HUES6 (cell line): Measurements from ENCODE around the gene LUZP2.
"Not testable (repeated sequence)": the region's sequence is repeated elsewhere in the genome, so short reads cannot be mapped to it uniquely, and the experiment has no call there.

Experiments
- H3K27ac ChIP-seq: 2 replicates; pipeline ENCODE4 v1.7.0; 2013; ENCODE audit warnings: low read depth, mild to moderate bottlenecking, low read length, inconsistent platforms
- H3K27me3 ChIP-seq: 2 replicates; pipeline ENCODE4 v1.6.1; 2013; ENCODE audit warnings: low read length; ENCODE audit not compliant: control insufficient read depth, insufficient read depth
- H3K36me3 ChIP-seq: 2 replicates; pipeline ENCODE4 v1.6.1; 2013; ENCODE audit warnings: low read length; ENCODE audit not compliant: control insufficient read depth, insufficient read depth
- H3K4me1 ChIP-seq: 2 replicates; pipeline ENCODE4 v1.6.1; 2013; ENCODE audit warnings: low read length; ENCODE audit not compliant: control insufficient read depth, insufficient read depth
- H3K4me3 ChIP-seq: 2 replicates; pipeline ENCODE4 v1.5.1; 2013; ENCODE audit warnings: low read depth, low read length
- H3K9ac ChIP-seq: one replicate; pipeline ENCODE4 v1.6.1; 2013; ENCODE audit warnings: mild to moderate bottlenecking, low read length
- H3K9me3 ChIP-seq: 2 replicates; pipeline ENCODE4 v1.6.1; 2013; ENCODE audit warnings: low read depth, low read length; ENCODE audit not compliant: control insufficient read depth, insufficient read depth

Gene LUZP2

DNA sequence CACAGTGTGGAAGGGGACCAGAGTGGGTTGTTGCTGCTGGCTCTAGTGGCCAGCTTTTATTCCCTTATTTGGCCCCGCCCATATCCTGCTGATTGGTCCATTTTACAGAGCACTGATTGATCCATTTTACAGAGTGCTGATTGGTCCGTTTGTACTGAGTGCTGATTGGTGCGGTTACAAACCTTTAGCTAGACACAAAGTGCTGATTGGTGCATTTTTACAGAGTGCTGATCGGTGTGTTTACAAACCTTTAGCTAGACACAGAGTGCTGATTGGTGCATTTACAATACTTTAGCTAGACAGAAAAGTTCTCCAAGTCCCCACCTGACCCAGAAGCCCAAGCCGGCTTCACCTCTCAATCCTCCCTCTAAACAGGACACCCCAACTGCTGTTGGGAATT, 503.1 kb downstream of the LUZP2 start:
- not testable (repeated sequence) for H3K4me3 ChIP-seq, H3K27me3 ChIP-seq, H3K36me3 ChIP-seq, H3K4me1 ChIP-seq, H3K9ac ChIP-seq, H3K27ac ChIP-seq
- H3K9me3 ChIP-seq = peaks cover 13% of the 10 kb centered on the region

DNA sequence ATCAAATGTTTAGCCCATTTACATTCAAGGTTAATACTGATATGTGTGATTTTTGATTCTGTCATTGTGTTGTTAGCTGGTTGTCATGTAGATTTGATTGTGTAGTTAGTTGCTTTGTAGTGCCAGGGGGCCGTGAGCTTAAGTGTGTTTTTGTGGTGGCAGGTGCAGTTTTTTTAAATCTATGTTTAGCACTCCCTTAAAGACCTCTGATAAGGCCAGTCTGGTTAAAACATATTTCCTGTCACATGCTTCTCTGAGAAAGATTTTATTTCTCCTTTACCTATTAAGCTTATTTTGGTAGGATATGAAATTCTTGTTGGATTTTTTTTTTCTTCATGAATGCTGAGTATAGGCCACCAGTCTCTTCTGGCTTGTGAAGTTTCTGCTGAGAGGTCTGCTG, 540.6 kb downstream of the LUZP2 start:
- H3K27ac ChIP-seq = no peak overlapping the region
- H3K27me3 ChIP-seq = no peaks in the 10 kb centered on the region
- H3K36me3 ChIP-seq = no peaks in the 10 kb centered on the region
- H3K4me3 ChIP-seq = no peak overlapping the region
- no peak overlapping the region for H3K9ac ChIP-seq
- H3K4me1 ChIP-seq = no peaks in the 10 kb centered on the region
- no peaks in the 10 kb centered on the region for H3K9me3 ChIP-seq

DNA sequence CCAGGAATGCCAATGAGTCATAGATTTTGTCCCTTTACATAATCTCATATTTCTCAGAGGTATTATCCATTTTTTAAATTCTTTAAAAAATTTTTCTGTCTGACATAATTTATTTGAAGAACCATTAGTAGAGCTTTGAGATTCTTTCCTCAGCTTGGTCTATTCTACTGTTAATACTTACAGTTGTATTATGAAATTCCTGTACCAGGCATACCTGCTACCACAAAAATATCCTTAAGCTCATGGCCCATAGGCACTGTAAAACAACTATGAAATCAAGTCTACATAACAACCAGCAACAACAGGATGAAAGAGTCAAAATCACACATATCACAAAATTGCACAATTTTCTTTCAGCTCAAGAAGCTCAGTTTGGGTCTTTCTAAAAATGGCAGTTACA, 541.3 kb downstream of the LUZP2 start:
- Histone ChIP-seq H3K4me1 (no peaks in the 10 kb centered on the region), H3K27ac (no peak overlapping the region), H3K9me3 (no peaks in the 10 kb centered on the region), H3K4me3 (no peak overlapping the region), H3K36me3 (no peaks in the 10 kb centered on the region), H3K27me3 (no peaks in the 10 kb centered on the region), H3K9ac (no peak overlapping the region)

DNA sequence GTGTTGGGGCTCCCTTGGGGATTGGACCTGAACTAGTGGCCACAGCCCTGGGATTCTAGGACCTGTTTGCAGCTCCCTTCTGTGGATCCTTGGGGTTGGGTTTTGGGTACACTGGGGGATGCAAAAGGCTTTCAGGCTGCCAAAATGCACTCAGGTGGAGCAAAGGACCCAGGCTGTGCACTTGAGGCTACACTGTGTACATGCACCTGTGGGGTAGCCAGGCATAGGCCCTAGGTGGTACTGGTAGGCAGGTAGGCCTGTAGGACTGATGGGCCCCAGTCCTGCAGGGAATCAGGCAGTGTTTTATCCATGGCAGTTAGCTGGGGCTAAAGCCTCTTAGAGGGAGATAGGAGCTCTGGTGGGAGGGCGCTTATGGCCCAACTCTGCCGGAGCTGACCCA, 542.3 kb downstream of the LUZP2 start:
- no peak overlapping the region for H3K9ac ChIP-seq
- H3K9me3 ChIP-seq = no peaks in the 10 kb centered on the region
- H3K36me3 ChIP-seq = no peaks in the 10 kb centered on the region
- no peak overlapping the region for H3K4me3 ChIP-seq
- no peak overlapping the region for H3K27ac ChIP-seq
- H3K27me3 ChIP-seq = no peaks in the 10 kb centered on the region
- no peaks in the 10 kb centered on the region for H3K4me1 ChIP-seq

DNA sequence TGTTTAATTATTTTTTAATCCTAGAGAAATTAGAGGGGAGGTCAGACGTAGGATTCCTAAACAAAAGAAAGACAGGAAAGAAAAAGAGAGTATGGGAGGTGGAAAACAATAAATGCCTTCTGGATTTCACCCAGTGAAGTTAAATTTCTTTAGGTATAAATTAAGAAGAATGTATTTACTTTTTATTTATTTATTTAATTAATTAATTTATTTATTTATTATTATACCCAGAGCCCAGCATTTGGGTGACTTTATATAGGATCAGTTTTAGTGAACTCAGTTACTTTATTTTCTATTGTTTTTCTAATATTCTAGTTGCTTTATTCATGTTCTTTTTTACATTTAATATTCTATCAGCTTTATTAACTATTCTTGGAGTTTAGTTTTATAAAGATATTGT, 551.8 kb downstream of the LUZP2 start:
- no peaks in the 10 kb centered on the region; the same call in 1 of the 2 replicates for H3K4me1 ChIP-seq
- H3K9ac ChIP-seq = no peak overlapping the region
- H3K36me3 ChIP-seq = no peaks in the 10 kb centered on the region
- no peaks in the 10 kb centered on the region for H3K9me3 ChIP-seq
- no peaks in the 10 kb centered on the region for H3K27me3 ChIP-seq
- no peak overlapping the region for H3K4me3 ChIP-seq
- H3K27ac ChIP-seq = no peak overlapping the region

DNA sequence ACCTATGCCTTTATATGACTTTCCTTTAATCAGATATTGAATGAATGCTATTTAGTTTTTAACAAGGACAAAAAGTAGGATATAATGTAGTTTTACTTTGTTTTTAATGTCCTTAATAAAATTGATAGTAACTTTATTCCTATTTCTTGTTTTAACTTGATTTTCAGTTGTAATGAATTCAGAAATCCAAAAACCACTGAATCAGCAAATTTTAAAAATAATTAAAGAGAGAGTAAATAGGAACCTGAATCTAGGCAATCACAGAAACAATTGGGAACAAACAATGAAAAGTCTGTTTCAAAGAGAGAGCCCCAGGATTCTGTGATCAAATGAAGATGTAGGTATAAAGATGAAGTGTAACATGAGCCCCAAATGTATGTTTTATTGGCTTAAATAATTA, 556.0 kb downstream of the LUZP2 start:
- Histone ChIP-seq H3K27ac (no peak overlapping the region), H3K9me3 (no peaks in the 10 kb centered on the region)

DNA sequence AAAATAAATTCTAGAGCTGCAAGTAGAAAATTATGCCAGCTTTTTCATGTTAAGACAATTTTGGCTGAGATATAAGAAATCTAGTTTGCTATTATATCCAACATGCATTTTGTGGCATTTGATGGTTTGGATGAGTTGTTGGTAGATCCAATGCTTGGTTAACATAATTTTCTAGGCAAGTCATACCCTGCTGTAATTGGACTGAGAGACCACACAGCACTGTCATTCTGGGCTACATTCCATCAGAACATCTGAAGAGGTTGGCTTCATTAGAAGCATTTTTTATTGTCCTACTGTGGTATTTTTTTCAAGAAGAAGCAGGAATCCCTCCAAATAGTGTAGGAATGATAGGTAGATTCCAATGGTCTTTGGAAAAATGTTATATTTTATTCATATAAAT, 561.0 kb downstream of the LUZP2 start:
- no peaks in the 10 kb centered on the region for H3K4me1 ChIP-seq
- H3K27ac ChIP-seq = no peak overlapping the region
- no peaks in the 10 kb centered on the region for H3K27me3 ChIP-seq
- H3K9ac ChIP-seq = no peak overlapping the region
- no peak overlapping the region for H3K4me3 ChIP-seq
- H3K9me3 ChIP-seq = no peaks in the 10 kb centered on the region
- no peaks in the 10 kb centered on the region for H3K36me3 ChIP-seq

More for the DNA sequence above, 556.0 kb downstream of the LUZP2 start:
- Histone ChIP-seq H3K27me3 (no peaks in the 10 kb centered on the region), H3K4me3 (no peak overlapping the region), H3K4me1 (no peaks in the 10 kb centered on the region; the same call in 1 of the 2 replicates), H3K9ac (no peak overlapping the region), H3K36me3 (no peaks in the 10 kb centered on the region)

DNA sequence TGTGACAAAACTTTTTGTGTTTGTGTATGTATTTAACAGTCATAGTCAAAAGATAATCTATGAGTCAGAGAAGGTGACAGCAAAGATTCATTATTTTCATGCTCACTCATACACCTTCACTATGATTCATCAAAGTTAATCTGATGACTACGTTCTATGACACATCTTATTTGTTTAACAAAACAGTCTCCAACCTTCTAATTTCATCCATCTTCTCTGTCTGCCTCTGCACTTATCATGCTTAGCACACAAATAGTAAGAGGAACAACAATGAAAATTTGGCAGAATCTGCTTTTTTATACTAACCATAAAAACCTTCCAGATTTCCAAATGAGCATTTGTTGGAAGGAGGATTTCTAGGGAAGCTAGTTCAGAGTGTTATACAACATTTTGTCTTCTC, 568.9 kb downstream of the LUZP2 start:
- Histone ChIP-seq H3K36me3 (no peaks in the 10 kb centered on the region), H3K9ac (no peak overlapping the region), H3K27me3 (no peaks in the 10 kb centered on the region), H3K4me1 (no peaks in the 10 kb centered on the region), H3K27ac (no peak overlapping the region), H3K4me3 (no peak overlapping the region), H3K9me3 (no peaks in the 10 kb centered on the region)

DNA sequence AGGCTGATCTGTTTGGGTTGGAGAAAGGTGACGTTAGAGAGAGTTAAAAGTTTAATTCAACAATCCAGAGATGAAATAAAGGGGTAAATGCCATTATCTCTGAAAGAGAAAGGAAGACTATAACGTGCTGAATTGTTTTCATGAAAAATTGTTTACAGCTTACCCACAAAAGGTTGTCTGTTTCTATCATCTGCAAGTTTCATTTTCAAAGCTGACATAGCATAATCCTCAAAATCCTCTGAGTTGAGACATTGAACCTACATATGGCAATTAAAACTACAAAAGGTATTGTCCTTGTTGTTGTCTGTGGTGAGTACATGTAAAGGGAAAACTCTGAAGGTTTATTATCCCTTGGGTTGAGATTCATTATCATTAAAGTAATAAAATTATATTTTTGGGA, 569.9 kb downstream of the LUZP2 start:
- Histone ChIP-seq H3K9me3 (no peaks in the 10 kb centered on the region; the same call in 1 of the 2 replicates), H3K36me3 (no peaks in the 10 kb centered on the region), H3K9ac (no peak overlapping the region), H3K27me3 (no peaks in the 10 kb centered on the region), H3K4me3 (no peak overlapping the region), H3K4me1 (no peaks in the 10 kb centered on the region), H3K27ac (no peak overlapping the region)

DNA sequence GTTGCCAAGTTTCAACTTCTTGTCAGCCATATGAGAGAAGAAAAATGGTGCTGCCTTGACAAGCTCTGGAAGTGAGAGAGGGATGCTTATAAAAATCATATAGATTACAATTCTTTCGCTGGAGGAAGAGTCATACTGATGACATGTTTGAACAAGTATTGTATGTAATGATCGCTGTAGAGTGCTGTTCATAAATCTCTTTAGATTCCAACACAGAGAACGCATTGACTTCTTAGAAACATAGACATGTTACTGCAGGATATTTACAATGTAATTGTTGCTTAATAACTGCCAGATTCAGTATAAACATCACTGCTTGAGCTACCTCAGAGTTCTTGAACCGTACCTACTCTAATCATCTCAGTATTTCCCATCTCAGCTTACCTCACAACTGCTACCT, 571.6 kb downstream of the LUZP2 start:
- H3K4me3 ChIP-seq = no peak overlapping the region
- H3K27me3 ChIP-seq = no peaks in the 10 kb centered on the region
- no peak overlapping the region for H3K27ac ChIP-seq
- H3K4me1 ChIP-seq = no peaks in the 10 kb centered on the region
- no peak overlapping the region for H3K9ac ChIP-seq
- H3K36me3 ChIP-seq = no peaks in the 10 kb centered on the region
- H3K9me3 ChIP-seq = no peaks in the 10 kb centered on the region; the same call in 1 of the 2 replicates

DNA sequence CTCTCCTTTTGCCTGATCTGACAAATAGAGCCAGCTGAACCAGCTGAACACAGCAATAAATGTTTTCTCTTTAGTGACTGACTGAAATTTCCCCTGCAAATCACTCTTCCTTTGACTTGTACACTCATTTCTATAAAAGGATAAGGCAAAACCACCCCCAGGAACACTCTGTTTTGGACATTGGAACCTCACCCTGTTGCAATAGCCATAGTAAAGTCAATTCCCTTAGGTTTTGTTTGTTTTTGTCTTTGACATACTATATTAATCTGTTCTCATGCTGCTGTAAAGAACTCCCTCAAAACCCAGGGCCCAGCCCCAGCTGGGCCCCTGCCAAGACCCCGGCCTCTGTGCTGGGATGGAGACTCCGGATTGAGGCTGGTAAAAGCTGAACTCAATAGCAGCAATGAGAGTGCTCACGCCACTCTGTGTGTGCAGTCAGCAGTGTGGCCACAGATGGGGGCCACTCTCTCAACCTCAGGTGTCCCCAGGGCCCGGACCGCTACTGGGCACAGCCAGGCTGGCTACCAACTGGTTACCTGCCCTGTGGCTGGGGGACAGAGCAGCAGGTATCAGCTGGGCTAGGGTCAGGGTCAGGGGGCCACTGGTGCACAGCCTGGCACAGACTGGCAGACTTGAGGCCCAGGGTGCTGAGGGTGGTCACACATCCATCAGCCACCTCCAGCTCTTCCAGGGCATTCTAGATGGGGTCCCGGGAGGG, 597.4 kb downstream of the LUZP2 start:
- H3K27me3 ChIP-seq = no peaks in the 10 kb centered on the region
- H3K4me1 ChIP-seq = no peaks in the 10 kb centered on the region
- H3K9ac ChIP-seq = no peak overlapping the region
- no peaks in the 10 kb centered on the region for H3K36me3 ChIP-seq
- no peaks in the 10 kb centered on the region for H3K9me3 ChIP-seq
- no peak overlapping the region for H3K27ac ChIP-seq
- no peak overlapping the region for H3K4me3 ChIP-seq
